ENCODE measurements around the gene FGF14.

The FGF14 gene

DNA sequence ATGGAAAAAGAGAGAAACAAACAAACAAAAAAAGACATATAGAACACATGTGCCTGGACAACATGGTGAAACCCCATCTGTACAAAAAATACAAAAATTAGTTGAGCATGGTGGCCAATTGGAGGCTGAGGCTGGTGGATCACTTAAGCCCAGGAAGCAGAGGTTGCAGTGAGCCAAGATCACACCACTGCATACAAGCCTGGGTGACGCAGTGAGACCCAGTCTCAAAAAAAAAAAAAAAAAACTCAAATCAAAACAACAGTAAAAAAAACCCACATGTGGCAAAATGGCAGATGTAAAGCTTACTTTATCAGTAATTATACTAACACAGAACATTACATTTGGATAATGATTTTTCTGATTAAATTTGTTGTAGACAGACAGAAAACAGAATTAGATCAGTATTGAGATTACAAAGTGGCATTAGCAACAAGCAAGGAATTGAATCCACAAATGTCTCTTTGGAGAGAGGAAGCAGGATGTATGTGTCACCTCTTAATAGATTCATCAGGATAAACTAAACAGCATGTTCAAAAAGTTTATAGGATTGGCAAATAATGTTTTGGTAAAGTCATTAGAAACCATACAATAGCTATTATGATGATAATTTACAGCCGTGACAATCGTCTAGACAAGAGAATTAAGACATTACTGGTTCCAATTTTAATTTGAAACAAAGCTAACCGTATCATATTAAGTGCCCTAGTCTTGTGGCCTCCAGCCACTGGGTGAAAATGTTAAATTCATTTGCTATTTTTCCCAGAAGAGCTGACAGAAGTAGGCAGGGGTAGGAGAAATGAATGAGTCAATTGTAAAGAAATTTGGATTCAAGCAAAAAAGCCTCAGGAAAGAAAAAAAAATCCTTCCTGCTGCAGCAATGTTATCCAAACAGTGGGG lies 206.0 kb downstream of the FGF14 start:
- no peaks in the 10 kb centered on the region; a peak in 1 of 22 replicates for H3K27me3 ChIP-seq
- H3K27ac ChIP-seq, result no peak overlapping the region
- no peaks in the 10 kb centered on the region for H3K9me3 ChIP-seq (replicated peaks in 1 of 11)
- H3K4me2 ChIP-seq, result no peak overlapping the region
- no peaks in the 10 kb centered on the region for H4K20me1 ChIP-seq
- no peaks in the 10 kb centered on the region for H3K36me3 ChIP-seq
- no peak for TF ChIP-seq Cebpa-rat (IDR thresholded peaks at IDR 0.05)
- no peak overlapping the region for H3K9ac ChIP-seq
- no peak overlapping the region for H3K4me3 ChIP-seq
- H3K4me1 ChIP-seq, result peaks cover 0 to 20% (median 3%) of the 10 kb centered on the region in 10 experiments; a peak in 8 of 20 replicates

- Histone ChIP-seq H3K9me3 (replicated peaks in 1 of 11) (no peaks in the 10 kb centered on the region), H4K20me1 (no peaks in the 10 kb centered on the region), H3K27me3 (no peaks in the 10 kb centered on the region; a peak in 1 of 22 replicates), H3K36me3 (no peaks in the 10 kb centered on the region), H3K9ac (no peak overlapping the region), H3K27ac (peak overlapping the region in 2 of 11 experiments; percentile 37 to 48; a peak in 3 of 22 replicates), H3K4me2 (peak overlapping the region in 3 of 11 experiments; percentile 69 to 77 (median 71); a peak in 5 of 22 replicates), H3K4me3 (no peak overlapping the region), H3K4me1 (peaks cover 0 to 20% (median 3%) of the 10 kb centered on the region in 10 experiments; a peak in 8 of 20 replicates)
- no peak for TF ChIP-seq Cebpa-rat (IDR thresholded peaks at IDR 0.05)
Observed at GRCh38 chr13:102192858-102193257, 209.0 kb downstream of the FGF14 start.

DNA sequence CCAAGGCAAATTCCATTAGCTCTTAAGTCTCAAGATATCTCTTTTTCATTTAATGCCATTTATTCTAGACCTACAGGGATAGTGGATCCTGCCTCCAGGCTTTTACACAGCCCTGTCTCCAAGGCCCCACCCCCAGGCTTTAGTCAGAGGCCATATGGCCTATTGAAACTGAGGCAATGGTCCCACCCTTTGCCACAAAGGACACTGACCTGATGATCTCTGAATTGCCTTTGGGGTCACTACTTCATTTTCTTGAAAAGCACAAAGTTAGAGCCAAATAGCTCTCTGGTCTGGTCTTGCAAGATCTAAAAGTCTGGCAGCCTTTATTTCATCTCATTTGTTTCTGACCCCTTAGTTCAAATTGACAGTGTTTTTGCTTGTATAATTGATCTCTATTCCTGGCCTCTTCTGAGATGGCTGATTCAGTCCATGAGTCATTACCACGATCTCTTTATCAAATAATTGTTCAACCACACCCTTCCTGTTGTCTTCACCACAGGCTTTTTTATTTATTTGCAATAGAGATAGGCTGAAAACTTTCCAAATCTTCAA lies 209.8 kb downstream of the FGF14 start:
- Histone ChIP-seq H3K4me2 (peak overlapping the region in 5 of 11 experiments; percentile 42 to 77 (median 69); a peak in 9 of 22 replicates), H3K9ac (peak overlapping the region in 1 of 11 experiments; percentile 7; a peak in 1 of 22 replicates), H3K4me3 (no peak overlapping the region), H3K4me1 (peaks cover 0 to 20% (median 3%) of the 10 kb centered on the region in 10 experiments; a peak in 8 of 20 replicates), H4K20me1 (no peaks in the 10 kb centered on the region), H3K9me3 (replicated peaks in 1 of 11) (no peaks in the 10 kb centered on the region), H3K27ac (peak overlapping the region in 3 of 11 experiments; percentile 5 to 61 (median 37); a peak in 4 of 22 replicates), H3K36me3 (no peaks in the 10 kb centered on the region), H3K27me3 (no peaks in the 10 kb centered on the region; a peak in 1 of 22 replicates)
- no peak for TF ChIP-seq Cebpa-rat (IDR thresholded peaks at IDR 0.05)

- Histone ChIP-seq H3K9me3 (replicated peaks in 1 of 11) (no peaks in the 10 kb centered on the region), H4K20me1 (no peaks in the 10 kb centered on the region), H3K27me3 (no peaks in the 10 kb centered on the region; a peak in 1 of 22 replicates), H3K36me3 (no peaks in the 10 kb centered on the region), H3K4me1 (peaks cover 0 to 20% (median 3%) of the 10 kb centered on the region in 10 experiments; a peak in 8 of 20 replicates), H3K4me3 (no peak overlapping the region), H3K9ac (no peak overlapping the region), H3K27ac (no peak overlapping the region), H3K4me2 (no peak overlapping the region)
- TF ChIP-seq Cebpa-rat (IDR thresholded peaks at IDR 0.05), result no peak
Observed at GRCh38 chr13:102190930-102191329, 210.9 kb downstream of the FGF14 start.

GRCh38 chr13:102187313-102187712 lies 214.5 kb downstream of the FGF14 start:
- no peaks in the 10 kb centered on the region for H4K20me1 ChIP-seq
- H3K27me3 ChIP-seq, result no peaks in the 10 kb centered on the region; a peak in 1 of 22 replicates
- no peaks in the 10 kb centered on the region for H3K9me3 ChIP-seq (replicated peaks in 1 of 11)
- no peak overlapping the region for H3K9ac ChIP-seq
- no peak overlapping the region for H3K27ac ChIP-seq
- no peak overlapping the region for H3K4me3 ChIP-seq
- no peak overlapping the region for H3K4me2 ChIP-seq
- H3K4me1 ChIP-seq, result peaks cover 0 to 11% (median 3%) of the 10 kb centered on the region in 10 experiments; a peak in 8 of 20 replicates
- no peaks in the 10 kb centered on the region for H3K36me3 ChIP-seq
- no peak for TF ChIP-seq Cebpa-rat (IDR thresholded peaks at IDR 0.05)

- no peak overlapping the region for H3K27ac ChIP-seq
- TF ChIP-seq Cebpa-rat (IDR thresholded peaks at IDR 0.05), result no peak
- no peaks in the 10 kb centered on the region for H4K20me1 ChIP-seq
Observed at GRCh38 chr13:102185375-102185984, 216.4 kb downstream of the FGF14 start.

DNA sequence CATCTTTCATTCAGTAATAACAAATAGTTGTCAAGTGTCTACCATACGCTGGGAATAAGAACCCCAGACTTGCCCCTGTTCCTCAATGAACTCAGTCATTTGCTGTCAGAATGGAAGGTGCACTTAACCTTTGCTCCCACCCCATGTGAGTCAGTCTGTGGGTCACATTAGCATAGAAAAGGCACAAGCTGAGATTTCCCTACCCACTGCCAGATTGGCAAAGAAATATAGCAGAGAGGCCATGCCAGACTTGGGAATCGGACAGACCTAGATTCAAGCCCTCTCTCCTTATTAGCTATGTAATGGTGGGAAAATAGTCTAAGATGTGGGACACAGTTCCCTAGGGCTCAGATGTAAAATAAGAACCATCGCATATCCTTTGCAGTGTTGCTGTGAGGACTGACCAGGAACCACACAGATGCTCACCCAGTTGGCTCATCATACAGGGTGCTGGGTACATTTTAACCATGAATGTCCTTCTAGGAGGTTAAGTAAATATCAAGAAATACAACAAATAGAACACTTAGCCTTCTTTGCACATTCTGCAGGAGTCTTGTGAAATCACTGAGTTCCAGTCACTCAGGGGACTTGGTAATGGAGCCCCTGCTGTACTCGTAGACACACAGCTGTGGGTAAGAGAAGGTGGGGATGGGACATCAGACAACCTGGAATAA lies 218.2 kb downstream of the FGF14 start:
- no peaks in the 10 kb centered on the region for H3K9me3 ChIP-seq (replicated peaks in 1 of 11)
- H4K20me1 ChIP-seq, result no peaks in the 10 kb centered on the region; a peak in 1 of 22 replicates
- H3K4me2 ChIP-seq, result no peak overlapping the region
- no peak overlapping the region for H3K27ac ChIP-seq
- no peaks in the 10 kb centered on the region for H3K36me3 ChIP-seq
- no peaks in the 10 kb centered on the region for H3K27me3 ChIP-seq
- no peak for TF ChIP-seq Cebpa-rat (IDR thresholded peaks at IDR 0.05)
- no peak overlapping the region for H3K9ac ChIP-seq
- H3K4me1 ChIP-seq, result no peaks in the 10 kb centered on the region
- H3K4me3 ChIP-seq, result no peak overlapping the region

More at GRCh38 chr13:102185375-102185984, 216.4 kb downstream of the FGF14 start:
- Histone ChIP-seq H3K4me1 (no peaks in the 10 kb centered on the region), H3K9me3 (replicated peaks in 1 of 11) (no peaks in the 10 kb centered on the region), H3K27me3 (no peaks in the 10 kb centered on the region; a peak in 1 of 22 replicates), H3K9ac (no peak overlapping the region), H3K36me3 (no peaks in the 10 kb centered on the region), H3K4me3 (no peak overlapping the region), H3K4me2 (no peak overlapping the region)

DNA sequence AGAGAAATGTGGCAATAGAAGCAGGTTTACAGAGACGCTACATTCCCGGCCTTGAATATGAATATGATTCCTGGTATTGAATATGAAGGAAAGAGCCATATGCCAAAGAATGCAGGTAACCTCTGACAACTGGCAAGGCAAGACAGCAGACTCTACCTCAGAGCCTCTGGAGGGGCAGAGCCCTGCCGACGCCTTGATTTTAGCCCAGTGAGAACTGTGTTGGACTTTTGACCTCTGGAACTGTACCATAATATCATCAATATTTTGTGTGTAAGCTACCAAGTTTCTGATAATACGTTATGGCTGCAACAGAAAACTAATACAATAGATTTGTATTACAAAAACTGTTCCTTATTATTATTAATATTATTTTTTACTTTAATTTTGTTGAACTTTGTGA lies 219.7 kb downstream of the FGF14 start:
- Histone ChIP-seq H3K27me3 (no peaks in the 10 kb centered on the region), H3K4me2 (no peak overlapping the region), H3K4me1 (no peaks in the 10 kb centered on the region), H4K20me1 (no peaks in the 10 kb centered on the region; a peak in 1 of 22 replicates), H3K36me3 (no peaks in the 10 kb centered on the region), H3K27ac (no peak overlapping the region), H3K9ac (no peak overlapping the region), H3K4me3 (no peak overlapping the region), H3K9me3 (replicated peaks in 1 of 11) (no peaks in the 10 kb centered on the region)
- TF ChIP-seq Cebpa-rat (IDR thresholded peaks at IDR 0.05), result no peak

- Histone ChIP-seq H3K9me3 (replicated peaks in 1 of 11) (no peaks in the 10 kb centered on the region), H3K4me1 (no peaks in the 10 kb centered on the region), H3K36me3 (no peaks in the 10 kb centered on the region), H3K27me3 (no peaks in the 10 kb centered on the region), H3K27ac (no peak overlapping the region), H4K20me1 (no peaks in the 10 kb centered on the region; a peak in 1 of 22 replicates), H3K9ac (no peak overlapping the region), H3K4me3 (no peak overlapping the region), H3K4me2 (no peak overlapping the region)
- TF ChIP-seq Cebpa-rat (IDR thresholded peaks at IDR 0.05), result no peak
Observed at GRCh38 chr13:102177431-102177830, 224.4 kb downstream of the FGF14 start.

Data from BLaER1 treated with 17β-estradiol and CSF1 and Interleukin-3, amounts not matched to agents 10 nM and 100 nM (cell line).